HG03571 (cell line): ENCODE results near the gene SAMD11.
"Not testable (repeated sequence)": the region's sequence is repeated elsewhere in the genome, so short reads cannot be mapped to it uniquely, and the experiment has no call there.

Experiments
- ATAC-seq: cut with Tn5 transposase; IDR thresholded peaks from one replicate; pipeline ENCODE4 v1.9.1; 2021; ENCODE audit not compliant: unreplicated experiment

SAMD11 gene

DNA sequence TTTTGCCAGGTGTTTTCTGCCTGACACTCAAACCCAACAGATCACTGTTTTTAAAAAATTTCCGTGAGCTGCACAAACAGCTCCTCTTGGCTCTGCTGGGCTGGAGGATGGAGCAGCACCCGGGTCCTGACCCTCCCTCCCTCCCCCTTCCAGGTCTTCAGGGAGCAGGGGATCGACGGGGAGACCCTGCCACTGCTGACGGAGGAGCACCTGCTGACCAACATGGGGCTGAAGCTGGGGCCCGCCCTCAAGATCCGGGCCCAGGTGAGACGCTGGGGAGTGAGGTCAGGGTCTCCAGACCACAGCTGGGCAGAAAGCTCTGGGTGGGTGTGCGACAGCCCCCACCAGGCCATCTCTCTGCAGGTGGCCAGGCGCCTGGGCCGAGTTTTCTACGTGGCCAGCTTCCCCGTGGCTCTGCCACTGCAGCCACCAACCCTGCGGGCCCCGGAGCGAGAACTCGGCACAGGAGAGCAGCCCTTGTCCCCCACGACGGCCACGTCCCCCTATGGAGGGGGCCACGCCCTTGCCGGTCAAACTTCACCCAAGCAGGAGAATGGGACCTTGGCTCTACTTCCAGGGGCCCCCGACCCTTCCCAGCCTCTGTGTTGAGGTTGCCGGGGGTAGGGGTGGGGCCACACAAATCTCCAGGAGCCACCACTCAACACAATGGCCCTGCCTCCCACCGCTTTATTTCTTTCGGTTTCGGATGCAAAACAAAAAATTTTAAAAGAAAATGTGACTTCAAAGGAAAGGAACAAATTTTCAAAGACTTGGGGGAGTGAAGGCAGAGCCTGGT, 20.0 kb downstream of the SAMD11 start:
- no peak for ATAC-seq

DNA sequence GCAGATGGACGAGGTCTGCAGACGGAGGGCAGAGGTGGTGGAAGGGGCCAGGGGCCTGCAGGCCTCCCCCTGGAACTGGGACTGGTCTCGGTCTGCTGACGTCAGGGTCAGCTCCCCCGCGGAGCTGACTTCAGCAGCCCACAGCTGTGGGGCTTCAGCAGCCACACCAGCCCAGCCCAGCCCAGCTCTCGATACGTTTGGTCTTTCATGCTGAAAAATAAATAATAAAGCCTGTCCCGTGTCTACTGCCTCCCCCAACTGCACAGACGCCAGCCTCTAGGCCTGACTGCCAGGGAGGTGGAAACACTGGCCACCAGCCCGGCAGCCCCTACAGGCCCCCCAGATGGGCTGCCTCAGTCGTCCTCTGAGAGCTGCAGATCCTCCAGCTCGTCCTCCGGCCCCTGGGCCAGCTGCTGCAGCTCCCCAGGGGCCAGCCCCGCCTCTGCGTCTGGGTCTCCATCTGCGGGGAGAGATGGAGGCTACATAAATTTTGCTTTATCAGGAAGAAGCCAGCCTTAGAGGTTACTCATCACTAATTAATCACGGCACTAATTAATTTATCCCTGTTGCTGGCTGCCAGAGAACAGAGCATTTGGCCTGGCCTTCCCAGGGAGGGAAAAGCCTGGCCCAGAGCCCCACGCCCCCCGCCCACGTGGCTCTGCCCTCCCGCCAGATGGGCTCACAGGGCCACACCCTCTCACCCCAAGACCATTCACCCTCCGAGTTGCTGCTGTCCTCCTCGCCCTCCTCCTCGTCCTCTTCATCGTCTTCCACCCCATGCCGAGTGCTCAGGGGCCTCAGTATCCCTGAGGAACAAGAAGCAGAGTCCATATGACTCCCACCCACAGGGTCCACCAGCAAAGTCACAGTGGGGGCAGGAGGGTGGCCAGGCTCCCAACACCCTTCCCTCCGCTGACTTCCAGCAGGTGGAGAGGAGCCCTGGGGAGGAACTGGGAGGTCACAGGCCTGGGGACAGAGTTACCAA, 20.9 kb downstream of the SAMD11 start:
- ATAC-seq, result no peak

DNA sequence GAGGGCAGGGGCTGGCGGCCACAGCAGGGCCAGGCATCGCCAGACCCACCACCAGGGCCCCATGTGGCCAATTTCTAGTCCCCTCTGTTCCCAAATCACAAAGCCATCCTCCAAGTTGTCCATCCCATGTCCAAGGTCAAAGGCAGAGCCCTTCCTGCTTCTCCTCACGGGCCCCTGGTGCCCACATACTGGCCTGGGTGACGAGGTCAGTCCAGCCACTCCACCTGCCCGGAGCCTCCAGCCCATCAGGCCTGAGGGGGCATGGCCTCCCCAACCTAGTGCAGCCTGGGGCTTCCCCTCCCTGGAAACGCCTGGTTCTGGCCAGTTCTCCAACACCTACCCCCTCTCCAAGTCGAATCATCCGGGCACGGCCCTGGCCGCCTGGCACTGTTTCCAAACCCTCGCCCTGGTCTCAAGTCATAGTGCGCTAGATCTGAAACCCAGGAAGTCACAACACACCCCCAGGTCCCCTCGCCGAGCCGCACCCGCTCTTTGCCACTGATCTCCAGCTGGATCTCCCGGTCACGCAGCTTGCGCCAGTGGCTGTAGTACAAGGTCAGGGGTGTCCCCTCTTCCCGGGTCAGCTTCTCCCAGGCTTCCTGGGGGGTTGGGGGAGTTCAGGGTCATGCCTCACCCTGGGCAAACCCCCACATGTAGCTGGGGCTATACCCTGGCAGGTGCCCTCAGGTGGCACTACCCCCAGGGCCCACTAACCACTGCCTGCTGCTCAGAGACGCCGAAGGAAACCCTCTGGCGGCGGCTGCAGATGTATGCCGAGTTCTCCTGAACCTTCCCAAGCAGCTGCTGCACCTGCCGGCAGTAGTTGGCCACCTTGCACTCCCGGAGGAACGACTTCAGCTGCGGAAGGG, 22.2 kb downstream of the SAMD11 start:
- ATAC-seq, result no peak

DNA sequence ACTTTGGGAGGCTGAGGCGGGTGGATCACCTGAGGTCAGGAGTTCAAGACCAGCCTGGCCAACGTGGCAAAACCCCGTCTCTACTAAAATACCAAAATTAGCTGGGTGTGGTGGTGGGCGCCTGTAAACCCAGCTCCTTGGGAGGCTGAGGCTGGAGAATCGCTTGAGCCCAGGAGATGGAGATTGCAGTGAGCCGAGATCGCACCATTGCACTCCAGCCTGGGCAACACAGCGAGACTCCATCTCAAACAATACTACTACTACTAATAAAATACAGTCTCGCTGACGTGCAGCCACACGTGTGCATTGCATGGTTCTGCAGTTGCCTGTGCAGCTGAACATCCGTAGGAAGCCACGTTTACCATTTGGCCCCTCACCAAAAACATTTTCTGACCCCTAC, 23.1 kb downstream of the SAMD11 start:
- not testable (repeated sequence) for ATAC-seq

DNA sequence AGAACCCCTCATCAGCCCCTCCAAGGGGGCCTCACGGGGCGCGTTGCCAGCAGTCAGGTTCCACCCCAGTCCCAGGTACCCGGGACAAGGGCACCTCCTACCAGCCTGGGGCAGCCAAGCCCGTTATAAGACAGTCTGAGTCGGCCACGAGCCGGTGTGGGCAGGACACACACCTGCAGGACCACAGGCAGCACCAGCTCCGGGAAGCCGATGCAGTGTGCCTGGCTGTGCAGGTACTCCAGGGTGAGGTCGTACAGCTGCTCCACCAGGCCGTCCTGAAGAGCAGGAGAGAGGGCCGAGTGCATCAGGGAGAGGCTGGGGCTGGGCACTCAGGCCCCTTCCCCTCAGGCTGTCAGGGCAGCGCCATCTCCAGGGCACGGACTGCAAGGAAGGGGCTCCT, 24.2 kb downstream of the SAMD11 start:
- ATAC-seq, result no peak

DNA sequence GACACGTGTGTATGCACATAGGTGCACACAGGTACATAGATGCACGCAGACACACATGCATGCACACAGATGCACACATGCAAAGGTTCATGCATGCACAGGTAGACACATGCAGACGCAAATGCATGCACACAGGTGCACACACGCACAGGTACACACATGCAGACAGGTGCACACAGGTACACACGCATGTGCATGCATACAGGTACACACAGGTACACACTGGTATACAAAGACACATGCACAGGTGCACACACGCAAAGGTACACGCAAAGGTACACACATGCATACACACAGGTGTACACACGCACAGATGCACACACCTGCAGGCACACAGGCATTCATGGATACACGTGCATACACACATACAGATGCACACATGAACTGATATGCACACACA, 26.5 kb downstream of the SAMD11 start:
- ATAC-seq, result no peak

DNA sequence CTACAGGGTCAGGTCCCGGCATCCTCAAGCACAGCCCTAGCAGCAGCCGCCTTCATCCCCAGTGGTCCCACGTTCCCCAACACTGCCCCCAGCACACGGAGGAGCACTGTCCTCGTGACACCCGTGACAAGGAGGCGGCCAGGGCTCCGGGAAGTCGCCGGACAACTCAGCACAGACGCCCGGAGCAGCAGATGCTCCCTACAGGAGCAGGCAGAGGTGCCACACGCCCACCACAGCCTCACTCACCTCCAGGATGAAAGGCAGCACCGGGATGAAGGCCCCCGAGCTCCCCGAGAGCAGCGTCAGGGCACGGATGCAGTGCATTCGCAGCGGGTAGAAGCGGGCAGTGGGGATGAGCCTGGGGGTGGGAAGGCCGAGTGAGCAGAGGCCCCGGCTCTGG, 27.2 kb downstream of the SAMD11 start:
- ATAC-seq, result no peak

DNA sequence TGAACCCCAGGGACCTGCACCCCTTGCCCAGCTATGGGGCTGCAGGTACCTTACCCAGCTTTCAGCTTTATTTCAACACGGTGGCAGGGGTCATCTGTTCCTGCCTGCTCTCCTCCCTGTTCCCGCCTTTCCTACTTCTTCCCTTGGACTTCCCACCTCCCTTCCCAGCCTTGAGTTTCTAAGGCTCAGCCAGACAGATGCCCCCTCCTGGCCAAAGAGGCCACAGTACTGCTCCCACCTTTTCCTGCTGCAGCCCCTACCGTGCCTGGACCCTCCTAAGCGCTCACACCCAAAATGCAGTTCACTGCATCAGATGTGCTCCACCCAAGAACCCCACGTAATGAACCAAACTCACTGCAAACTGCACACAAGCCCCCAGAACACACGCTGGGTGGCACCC, 27.6 kb downstream of the SAMD11 start:
- ATAC-seq, result no peak

DNA sequence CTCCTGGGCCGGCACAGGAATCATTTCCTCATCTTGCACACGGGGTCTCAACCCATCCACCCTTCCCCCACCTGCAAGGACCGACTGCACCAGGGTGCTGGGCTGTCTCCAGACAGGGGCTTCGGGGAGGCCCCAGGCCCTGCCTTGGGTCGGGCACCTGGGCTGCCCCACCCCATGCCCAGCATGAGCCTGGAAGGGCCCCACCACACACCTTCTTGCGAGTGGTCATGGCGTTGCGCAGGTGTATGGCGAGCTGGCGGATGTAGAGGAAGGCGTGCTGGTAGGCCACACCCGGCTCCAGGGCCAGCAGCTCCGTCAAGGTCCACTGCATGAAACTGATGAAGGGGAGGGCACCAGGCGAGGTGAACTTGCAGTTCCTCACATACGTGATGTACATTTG, 28.5 kb downstream of the SAMD11 start:
- ATAC-seq, result no peak

DNA sequence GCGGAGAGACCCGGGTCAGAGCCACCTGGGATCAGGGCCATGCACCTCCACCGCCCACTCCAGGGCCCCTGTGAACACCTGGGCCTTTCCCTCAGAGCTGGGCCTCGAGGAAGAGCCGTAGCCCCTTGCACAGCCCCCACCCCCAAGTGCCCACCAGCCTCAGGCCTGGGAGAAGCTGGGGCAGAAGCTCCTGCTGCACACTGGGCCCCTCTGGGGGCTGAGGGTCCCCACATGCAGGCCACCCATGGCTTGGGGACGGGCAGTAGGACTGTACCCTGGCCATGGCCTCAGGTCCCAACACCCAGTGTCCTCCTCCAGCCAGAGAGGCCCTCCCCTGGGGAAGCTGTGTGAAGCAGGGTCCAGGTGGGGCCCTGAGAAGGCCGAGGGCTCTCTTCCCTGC, 28.9 kb downstream of the SAMD11 start:
- no peak for ATAC-seq

DNA sequence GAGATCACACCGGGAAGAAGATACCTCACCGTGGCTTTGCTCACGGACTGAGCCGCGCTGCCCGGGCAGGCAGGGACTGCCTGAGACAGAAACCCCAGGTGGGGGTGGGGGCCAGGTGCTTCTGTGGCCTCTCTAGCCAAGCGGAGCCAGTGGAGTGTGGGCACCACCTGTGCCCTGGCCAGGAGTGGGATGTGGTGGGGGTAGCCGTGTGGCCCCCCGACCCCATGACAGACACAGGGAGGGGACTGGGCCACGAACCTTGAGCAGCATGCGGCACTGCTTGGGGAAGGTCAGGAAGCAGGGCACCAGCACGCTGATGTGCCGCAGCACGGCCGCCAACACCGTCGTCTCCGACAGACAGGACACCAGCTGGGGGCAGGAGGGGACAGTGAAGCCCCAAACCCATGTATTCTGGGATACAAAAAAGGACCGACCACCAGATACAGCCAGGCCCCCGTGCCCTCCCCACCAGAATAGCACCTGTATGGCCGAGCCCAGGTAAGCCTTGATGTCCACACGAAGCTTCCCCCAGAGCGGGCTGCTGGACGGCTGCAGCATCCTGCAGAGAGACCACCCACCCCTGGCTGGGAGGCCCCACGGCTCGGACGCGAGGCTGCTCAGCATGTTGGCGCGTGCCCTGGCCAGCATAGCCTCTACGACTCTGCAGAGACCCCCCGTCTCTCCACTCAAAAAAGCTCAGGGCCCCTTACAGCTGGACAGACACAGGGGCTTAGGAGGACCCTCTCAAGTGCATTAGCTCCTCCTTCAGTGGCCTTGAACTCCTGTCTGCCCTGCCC, 30.0 kb downstream of the SAMD11 start:
- no peak for ATAC-seq

DNA sequence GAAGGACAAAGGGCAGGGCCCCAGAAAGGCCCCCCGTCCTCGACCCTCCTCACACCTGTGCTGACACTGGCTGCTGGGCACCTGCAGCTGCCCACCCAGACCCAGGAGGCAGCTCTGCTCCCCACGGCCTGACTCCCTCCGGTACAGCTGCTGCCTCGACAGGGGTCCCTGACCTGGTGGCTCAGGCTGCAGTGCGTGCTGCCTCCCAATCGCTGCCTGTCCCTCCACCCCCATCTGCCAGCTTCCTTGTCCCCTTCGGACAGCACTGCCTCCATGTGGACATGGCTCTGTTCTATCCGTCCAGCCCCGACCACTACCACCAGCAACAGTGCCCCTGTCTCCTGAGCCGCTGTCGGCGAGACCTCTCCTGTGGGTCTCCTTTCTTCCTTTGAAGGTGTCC, 31.2 kb downstream of the SAMD11 start:
- ATAC-seq, result no peak

DNA sequence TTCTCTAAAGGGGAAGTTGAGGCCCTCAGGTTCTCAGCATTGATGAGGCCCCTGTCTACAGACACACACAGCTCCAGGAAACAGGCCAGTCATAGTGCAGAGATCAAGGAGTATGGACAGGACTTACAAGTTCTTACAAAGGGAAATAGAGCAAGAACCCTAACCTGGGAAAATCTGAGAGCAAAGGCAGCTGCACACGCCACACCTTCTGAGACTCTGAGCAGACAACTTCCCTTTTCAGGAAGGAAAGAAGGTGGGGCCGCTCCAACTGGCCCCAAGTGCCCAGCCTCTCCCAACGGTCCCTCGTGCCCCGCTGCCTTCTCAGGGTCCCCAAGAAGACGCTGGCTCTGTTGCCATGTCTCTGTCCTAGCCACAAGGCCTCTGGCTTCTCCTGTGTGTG, 31.8 kb downstream of the SAMD11 start:
- ATAC-seq, result no peak

DNA sequence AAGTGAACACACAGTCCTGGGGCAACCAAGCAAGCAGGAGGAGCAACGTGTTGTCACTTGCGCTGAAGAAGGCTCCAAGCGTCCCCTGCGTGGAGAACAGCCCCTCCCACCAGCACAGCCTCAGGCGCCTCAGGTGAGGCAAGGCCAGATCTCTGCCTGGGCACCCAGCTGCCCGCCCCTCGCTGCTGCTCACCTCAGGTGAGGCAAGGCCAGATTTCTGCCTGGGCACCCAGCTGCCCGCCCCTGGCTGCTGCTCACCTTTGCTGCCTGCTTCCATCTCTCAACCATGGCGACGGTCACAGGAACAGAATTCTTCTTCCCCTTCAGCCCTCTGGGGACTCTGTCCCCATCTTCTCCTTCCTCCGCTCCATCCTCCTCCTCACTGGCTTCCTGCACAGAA, 32.9 kb downstream of the SAMD11 start:
- no peak for ATAC-seq

DNA sequence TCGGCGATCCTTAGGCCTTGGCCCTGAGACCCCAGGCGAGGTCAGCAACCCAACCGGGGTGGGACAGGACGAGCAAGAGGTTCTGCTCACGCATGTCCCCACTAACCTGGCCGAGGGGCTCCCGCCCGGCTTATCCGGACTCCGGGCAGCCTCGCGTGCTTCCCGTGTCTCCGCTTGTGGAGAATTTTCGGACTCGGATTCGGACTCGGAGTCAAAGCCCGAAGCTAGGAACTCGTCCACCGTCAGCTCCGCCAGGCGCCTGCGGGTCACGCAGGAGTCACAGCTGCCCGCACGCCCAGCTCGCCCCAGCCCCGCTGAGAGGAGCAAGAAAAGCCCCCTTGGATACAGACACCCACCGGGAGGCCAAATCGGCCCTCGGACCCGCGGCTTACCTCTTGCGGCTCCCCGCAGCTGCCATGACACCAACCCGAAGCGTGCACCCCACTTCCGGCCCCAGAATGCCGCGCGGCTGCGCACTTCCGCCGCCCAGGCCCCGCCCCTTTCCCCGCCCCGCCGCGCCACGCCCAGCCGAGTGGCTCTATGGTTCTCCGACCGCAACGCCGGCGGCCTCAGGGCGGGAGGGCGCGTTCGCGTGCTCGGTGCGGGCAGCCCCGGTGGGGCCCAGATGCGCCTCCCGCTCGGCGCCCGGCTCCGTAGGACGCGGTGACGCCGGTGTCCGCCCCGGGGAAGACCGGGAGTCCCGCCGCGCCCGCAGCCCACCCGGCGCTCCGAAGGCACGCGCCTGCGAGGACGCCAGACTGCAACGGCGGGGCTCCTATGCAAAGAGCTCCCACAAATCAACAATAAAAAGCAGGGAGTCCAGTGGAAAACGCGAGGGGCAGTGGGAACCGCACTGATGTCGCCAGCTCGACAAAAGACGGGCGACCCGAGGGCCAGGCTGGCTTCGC, 35.4 kb downstream of the SAMD11 start, which contains the start of gene NOC2L:
Gene NOC2L (minus strand): TSS at position 434 of the 908 bp plus-strand sequence. CDS start 16 bp downstream, at position 418.
- peak; percentile 53 for ATAC-seq

DNA sequence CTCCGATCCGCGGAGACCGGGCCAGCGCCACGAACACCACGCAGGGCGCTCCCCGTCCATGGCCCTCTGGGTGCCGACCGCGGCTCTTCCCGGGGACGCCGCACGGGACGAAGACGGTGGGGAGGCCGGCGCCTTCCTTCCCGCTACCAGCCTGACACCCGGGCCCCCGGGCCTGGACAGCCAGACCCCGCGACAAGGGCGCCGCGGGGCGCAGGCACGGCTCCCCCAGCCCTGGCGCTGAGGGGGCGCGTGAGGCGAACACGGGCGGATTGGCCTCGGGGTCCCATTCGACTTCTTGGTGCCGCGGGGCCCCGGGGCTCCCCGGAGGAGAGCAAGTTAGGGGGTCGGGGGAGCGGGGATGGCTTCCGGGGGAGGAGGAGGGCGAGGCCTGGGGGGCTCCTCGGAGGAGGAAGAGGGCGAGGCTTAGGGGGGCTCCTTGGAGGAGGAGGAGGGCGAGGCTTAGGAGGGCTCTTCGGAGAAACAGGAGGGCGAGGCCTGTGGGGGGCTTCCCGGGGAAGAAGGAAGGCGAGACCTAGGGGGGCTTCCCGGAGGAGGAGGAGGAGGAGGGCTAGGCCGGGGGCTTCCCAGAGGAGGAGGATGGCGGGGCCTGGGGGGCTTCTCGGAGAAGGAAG, 36.1 kb downstream of the SAMD11 start:
- no peak for ATAC-seq

DNA sequence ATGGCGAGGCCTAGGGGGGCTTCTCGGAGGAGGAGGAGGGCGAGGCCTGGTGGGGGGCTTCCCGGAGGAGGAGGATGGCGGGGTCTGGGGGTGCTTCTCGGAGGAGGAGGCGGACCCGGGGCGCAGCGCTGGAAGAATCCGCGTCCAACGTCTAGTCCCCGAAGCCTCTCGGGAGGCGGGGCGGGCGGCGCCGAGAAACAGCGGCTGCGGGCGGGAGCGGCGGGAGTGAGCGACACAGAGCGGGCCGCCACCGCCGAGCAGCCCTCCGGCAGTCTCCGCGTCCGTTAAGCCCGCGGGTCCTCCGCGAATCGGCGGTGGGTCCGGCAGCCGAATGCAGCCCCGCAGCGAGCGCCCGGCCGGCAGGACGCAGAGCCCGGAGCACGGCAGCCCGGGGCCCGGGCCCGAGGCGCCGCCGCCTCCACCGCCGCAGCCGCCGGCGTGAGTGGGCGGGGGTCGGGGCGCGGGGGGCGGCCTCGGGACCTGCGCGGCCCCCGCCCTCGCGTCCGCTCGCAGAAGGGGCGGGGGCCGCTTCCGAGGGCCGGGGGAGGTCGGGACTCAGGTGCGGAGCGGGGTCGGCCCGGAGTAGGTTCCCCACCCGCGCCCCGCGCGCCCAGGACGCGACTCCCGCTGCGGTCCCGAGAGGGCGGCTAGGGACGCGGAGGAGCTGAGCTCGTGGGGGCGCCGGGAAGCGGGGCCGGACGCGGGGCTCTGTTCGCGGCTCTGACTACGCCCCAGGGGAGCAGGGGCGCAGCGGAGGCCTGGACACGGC, 36.8 kb downstream of the SAMD11 start, which contains the start of gene KLHL17:
Gene KLHL17 (plus strand): TSS at position 222 of the 769 bp plus-strand sequence. CDS start 110 bp downstream, at position 332.
- ATAC-seq, result peak; percentile 46
